Breast epithelium (tissue), 4 donors: ENCODE data around the gene GUCY2D. TPM values are rescaled to one million over a fixed set of nuclear protein-coding genes. Genes with fewer than 3 reads are reported as not detected.

Source experiments
- DNase-seq, 2 donors: peaks; one replicate each; pipeline ENCODE4 v3.0.0-alpha.2; 2019; ENCODE audit warnings: low spot score in 2 of 2
- H3K27ac ChIP-seq, 2 donors: fragments of 200-600 bp; sonication (generic) in 1 of 2; one replicate each; pipeline ENCODE4 v1.5.1; 2016 to 2019; ENCODE audit warnings: mild to moderate bottlenecking in 1 of 2
- H3K27me3 ChIP-seq, 2 donors: fragments of 200-600 bp; sonication (generic) in 1 of 2; one replicate each; pipeline versions ENCODE4 v1.5.1 to v1.6.0; 2017 to 2019; ENCODE audit warnings: control low read depth in 1 of 2, mild to moderate bottlenecking in 1 of 2
- H3K36me3 ChIP-seq: fragments of 200-600 bp; one replicate; pipeline ENCODE4 v1.5.1; 2019
- H3K4me1 ChIP-seq, 2 donors: fragments of 200-600 bp; sonication (generic); one replicate each; pipeline ENCODE4 v1.5.1; 2016 to 2019; ENCODE audit warnings: control low read depth in 1 of 2
- H3K4me3 ChIP-seq, 3 donors: fragments of 200-600 bp; sonication (generic); 1 replicate in 2 of 3; 2 replicates in 1 of 3; pipeline ENCODE4 v1.5.1; 2016 to 2019; ENCODE audit warnings: mild to moderate bottlenecking in 3 of 3, moderate library complexity in 2 of 3
- H3K9me3 ChIP-seq, 2 donors: fragments of 200-600 bp; sonication (generic) in 1 of 2; one replicate each; pipeline ENCODE4 v1.5.1; 2016 to 2019; ENCODE audit warnings: control low read depth in 1 of 2
- POLR2A ChIP-seq: fragments of 450-650 bp; IDR thresholded peaks from one replicate; pipeline ENCODE4 v1.6.1; 2016; ENCODE audit warnings: antibody characterized with exemption, mild to moderate bottlenecking, moderate library complexity
- POLR2AphosphoS5 ChIP-seq, 3 donors: sonication (generic); formaldehyde crosslinking; IDR thresholded peaks; one replicate each; pipeline ENCODE4 v1.6.1; 2017; ENCODE audit warnings: antibody characterized with exemption in 3 of 3
- intact Hi-C: fragments of 100-400 bp; cut with DNase I; formaldehyde crosslinking; loops from one replicate; pipeline ENCODE4 v1.15.1; 2023; ENCODE audit warnings: low total_unique reads
- total RNA-seq, 3 donors: library from RNA; depleted of rRNA; stranded (reverse); fragments of >200 nt; gene quantifications; one replicate each; pipeline ENCODE4 v1.1.0, GENCODE V29; 2016
- TF ChIP-seq, protein P1 (sequence below), 3 donors: fragments of 450-650 bp; IDR thresholded peaks; one replicate each; pipeline ENCODE4 v1.5.1; 2016 to 2017; ENCODE audit warnings: antibody characterized with exemption in 3 of 3, mild to moderate bottlenecking in 3 of 3, moderate library complexity in 3 of 3

Gene GUCY2D
- total RNA-seq, 3 donors from 2014 or later, result 0.15 TPM; not detected in 2

DNA sequence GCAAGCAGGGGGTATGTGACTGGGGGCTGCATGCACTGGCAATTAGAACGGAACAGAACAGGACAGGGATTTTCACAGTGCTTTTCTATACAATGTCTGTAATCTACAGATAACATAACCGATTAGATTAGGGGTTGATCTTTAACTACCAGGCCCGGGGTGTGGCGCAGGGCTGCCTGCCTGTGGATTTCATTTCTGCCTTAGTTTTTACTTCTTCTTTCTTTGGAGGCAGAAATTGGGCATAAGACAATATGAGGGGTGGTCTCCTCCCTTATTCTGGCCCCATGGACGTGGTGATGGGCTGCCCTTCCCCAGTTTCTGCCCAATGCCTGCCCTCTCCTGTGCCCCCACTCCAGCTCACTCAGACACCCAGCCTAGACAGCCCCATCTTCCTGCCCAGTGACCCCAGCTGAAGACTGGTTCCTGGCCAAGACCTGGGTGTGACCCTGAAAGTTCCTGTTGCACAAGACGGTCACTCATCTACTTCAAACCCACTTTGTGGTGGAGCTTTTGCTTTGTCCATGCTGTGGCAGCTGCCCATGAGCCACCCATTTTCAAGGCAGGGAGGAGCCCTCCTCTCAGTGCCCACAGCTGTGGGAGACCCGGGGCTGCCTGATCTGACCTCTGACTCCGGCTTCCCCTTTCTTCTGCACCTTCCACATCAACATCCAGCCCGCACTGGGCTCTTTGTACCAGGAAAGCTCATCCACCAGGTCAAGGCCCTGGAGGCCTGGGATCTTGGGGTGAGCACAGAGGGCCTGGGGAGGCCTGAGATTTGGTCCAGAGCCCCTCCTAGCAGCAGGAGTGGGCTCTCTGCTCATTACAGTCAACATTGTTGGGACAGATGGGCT lies 66.5 kb downstream of the GUCY2D start:
- no peak for DNase-seq
- Histone ChIP-seq H3K9me3 (no peaks in the 10 kb centered on the region), H3K27me3 (peaks cover 10 to 32% of the 10 kb centered on the region in 2 donors), H3K36me3 (no peaks in the 10 kb centered on the region), H3K4me3 (no peak overlapping the region), H3K27ac (no peak overlapping the region), H3K4me1 (peaks cover 0 to 2% of the 10 kb centered on the region in 2 donors)
- TF ChIP-seq POLR2A, result no peak
- no peak for TF ChIP-seq POLR2AphosphoS5 (IDR thresholded peaks at IDR 0.05)
- TF ChIP-seq, protein P1, sequence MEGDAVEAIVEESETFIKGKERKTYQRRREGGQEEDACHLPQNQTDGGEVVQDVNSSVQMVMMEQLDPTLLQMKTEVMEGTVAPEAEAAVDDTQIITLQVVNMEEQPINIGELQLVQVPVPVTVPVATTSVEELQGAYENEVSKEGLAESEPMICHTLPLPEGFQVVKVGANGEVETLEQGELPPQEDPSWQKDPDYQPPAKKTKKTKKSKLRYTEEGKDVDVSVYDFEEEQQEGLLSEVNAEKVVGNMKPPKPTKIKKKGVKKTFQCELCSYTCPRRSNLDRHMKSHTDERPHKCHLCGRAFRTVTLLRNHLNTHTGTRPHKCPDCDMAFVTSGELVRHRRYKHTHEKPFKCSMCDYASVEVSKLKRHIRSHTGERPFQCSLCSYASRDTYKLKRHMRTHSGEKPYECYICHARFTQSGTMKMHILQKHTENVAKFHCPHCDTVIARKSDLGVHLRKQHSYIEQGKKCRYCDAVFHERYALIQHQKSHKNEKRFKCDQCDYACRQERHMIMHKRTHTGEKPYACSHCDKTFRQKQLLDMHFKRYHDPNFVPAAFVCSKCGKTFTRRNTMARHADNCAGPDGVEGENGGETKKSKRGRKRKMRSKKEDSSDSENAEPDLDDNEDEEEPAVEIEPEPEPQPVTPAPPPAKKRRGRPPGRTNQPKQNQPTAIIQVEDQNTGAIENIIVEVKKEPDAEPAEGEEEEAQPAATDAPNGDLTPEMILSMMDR (IDR thresholded peaks at IDR 0.05), result no peak
- intact Hi-C loops, result no loop called here

DNA sequence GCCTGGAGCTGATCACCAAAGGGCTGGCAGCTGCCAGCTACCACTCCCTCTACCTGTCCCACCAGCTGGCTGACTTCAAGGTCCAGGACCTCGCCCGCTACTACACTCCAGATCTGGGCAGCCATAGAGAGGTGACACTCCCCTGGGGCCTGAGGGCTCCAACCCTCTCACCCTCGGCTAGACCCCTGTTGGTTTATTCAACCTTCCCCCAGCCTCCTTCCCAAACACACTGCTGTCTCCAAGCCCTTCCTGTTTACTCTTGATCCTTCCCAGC lies 67.1 kb downstream of the GUCY2D start:
- intact Hi-C loops, result no loop called here
- no peak for DNase-seq
- no peaks in the 10 kb centered on the region for H3K9me3 ChIP-seq
- H3K4me1 ChIP-seq, result peaks cover 0 to 2% of the 10 kb centered on the region in 2 donors
- H3K27ac ChIP-seq, result no peak overlapping the region
- TF ChIP-seq, protein P1 (IDR thresholded peaks at IDR 0.05), result no peak
- TF ChIP-seq POLR2A (no peak), POLR2AphosphoS5 (IDR thresholded peaks at IDR 0.05) (no peak)
- H3K4me3 ChIP-seq, result no peak overlapping the region
- H3K27me3 ChIP-seq, result peaks cover 9 to 35% of the 10 kb centered on the region in 2 donors
- H3K36me3 ChIP-seq, result no peaks in the 10 kb centered on the region

Other genes starting within 250 kb of the GUCY2D start
- gene KDM6B, start 168.4 kb upstream of the GUCY2D start, total RNA-seq, result 10 to 100 TPM in 2 of 3 donors, 1 to 10 TPM in 1; 6.4 to 89.7 (median 10.5) TPM
- 10 to 100 TPM in 1 of 3 donors, 1 to 10 TPM in 2; 4.8 to 21.0 (median 5.7) TPM for gene TMEM88, start 147.5 kb upstream of the GUCY2D start, total RNA-seq
- gene NAA38, start 145.1 kb upstream of the GUCY2D start, total RNA-seq, result 10 to 100 TPM; 84.7 to 92.4 (median 89.9) TPM
- 10 to 100 TPM in 2 of 3 donors, 1 to 10 TPM in 1; 8.2 to 20.5 (median 13.4) TPM for gene CYB5D1, start 144.6 kb upstream of the GUCY2D start, total RNA-seq
- gene CHD3, start 113.8 kb upstream of the GUCY2D start, total RNA-seq, result 10 to 100 TPM; 47.5 to 99.0 (median 90.0) TPM
- gene RNF227, start 86.3 kb upstream of the GUCY2D start, total RNA-seq, result 10 to 100 TPM in 1 of 3 donors, 1 to 10 TPM in 2; 4.6 to 19.5 (median 8.6) TPM
- 1 to 10 TPM in 2 of 3 donors, under 1 TPM in 1; 0.48 to 1.5 (median 1.3) TPM for gene KCNAB3, start 72.8 kb upstream of the GUCY2D start, total RNA-seq
- gene TRAPPC1, start 70.7 kb upstream of the GUCY2D start, total RNA-seq, result 10 to 100 TPM; 24.9 to 38.9 (median 37.7) TPM
- gene CNTROB, start 70.4 kb upstream of the GUCY2D start, total RNA-seq, result 10 to 100 TPM; 17.0 to 27.2 (median 23.9) TPM
- 10 to 100 TPM in 2 of 3 donors, 1 to 10 TPM in 1; 3.3 to 38.3 (median 12.3) TPM for gene ALOX15B, start 36.4 kb downstream of the GUCY2D start, total RNA-seq
- not detected for gene ALOX12B, start 85.1 kb downstream of the GUCY2D start, total RNA-seq
- gene ALOXE3, start 115.9 kb downstream of the GUCY2D start, total RNA-seq, result under 1 TPM in 1 of 3 donors, not detected in 2; 0.73 TPM
- gene HES7, start 121.5 kb downstream of the GUCY2D start, total RNA-seq, result not detected
- gene PER1, start 149.8 kb downstream of the GUCY2D start, total RNA-seq, result 100 to 1,000 TPM in 2 of 3 donors, 10 to 100 TPM in 1; 97.3 to 167 (median 115) TPM
- gene VAMP2, start 160.3 kb downstream of the GUCY2D start, total RNA-seq, result 10 to 100 TPM; 21.8 to 30.2 (median 28.1) TPM
- gene TMEM107, start 173.8 kb downstream of the GUCY2D start, total RNA-seq, result 10 to 100 TPM; 15.7 to 83.1 (median 41.0) TPM
- gene BORCS6, start 187.6 kb downstream of the GUCY2D start, total RNA-seq, result 10 to 100 TPM in 2 of 3 donors, 1 to 10 TPM in 1; 8.5 to 11.5 (median 10.8) TPM
- gene AURKB, start 208.0 kb downstream of the GUCY2D start, total RNA-seq, result 1 to 10 TPM in 2 of 3 donors, under 1 TPM in 1; 0.44 to 3.8 (median 1.6) TPM
- 10 to 100 TPM; 12.8 to 35.7 (median 32.1) TPM for gene CTC1, start 245.4 kb downstream of the GUCY2D start, total RNA-seq
- 10 to 100 TPM; 10.2 to 23.6 (median 18.7) TPM for gene PFAS, start 246.7 kb downstream of the GUCY2D start, total RNA-seq